Stomach (tissue), 4 donors: ENCODE data around the gene SIK3.

Experiments used
- EP300 ChIP-seq: sonication (generic); formaldehyde crosslinking; IDR thresholded peaks from one replicate; pipeline ENCODE4 v1.6.1; 2017; ENCODE audit warnings: antibody characterized with exemption
- POLR2A ChIP-seq, 4 donors: fragments of 450-650 bp; IDR thresholded peaks; one replicate each; pipeline ENCODE4 v1.6.1; 2016; ENCODE audit warnings: antibody characterized with exemption in 4 of 4, control low read depth in 2 of 4, mild to moderate bottlenecking in 1 of 4, moderate library complexity in 1 of 4
- POLR2AphosphoS5 ChIP-seq, 3 donors: sonication (generic); formaldehyde crosslinking; IDR thresholded peaks; one replicate each; pipeline ENCODE4 v1.6.1; 2016; ENCODE audit warnings: antibody characterized with exemption in 3 of 3
- TF ChIP-seq, protein P1 (sequence below), 7 experiments: fragments of 450-650 bp in 4 of 7; fragments of 200-600 bp in 3 of 7; sonication (generic) in 3 of 7; IDR thresholded peaks; one replicate each; pipeline ENCODE4 v1.5.1; 2016 to 2019; ENCODE audit warnings: antibody characterized with exemption in 7 of 7, control low read depth in 2 of 7, mild to moderate bottlenecking in 1 of 7

GRCh38 chr11:116879800-116880625 lies 218.2 kb downstream of the SIK3 start:
- TF ChIP-seq, protein P1, sequence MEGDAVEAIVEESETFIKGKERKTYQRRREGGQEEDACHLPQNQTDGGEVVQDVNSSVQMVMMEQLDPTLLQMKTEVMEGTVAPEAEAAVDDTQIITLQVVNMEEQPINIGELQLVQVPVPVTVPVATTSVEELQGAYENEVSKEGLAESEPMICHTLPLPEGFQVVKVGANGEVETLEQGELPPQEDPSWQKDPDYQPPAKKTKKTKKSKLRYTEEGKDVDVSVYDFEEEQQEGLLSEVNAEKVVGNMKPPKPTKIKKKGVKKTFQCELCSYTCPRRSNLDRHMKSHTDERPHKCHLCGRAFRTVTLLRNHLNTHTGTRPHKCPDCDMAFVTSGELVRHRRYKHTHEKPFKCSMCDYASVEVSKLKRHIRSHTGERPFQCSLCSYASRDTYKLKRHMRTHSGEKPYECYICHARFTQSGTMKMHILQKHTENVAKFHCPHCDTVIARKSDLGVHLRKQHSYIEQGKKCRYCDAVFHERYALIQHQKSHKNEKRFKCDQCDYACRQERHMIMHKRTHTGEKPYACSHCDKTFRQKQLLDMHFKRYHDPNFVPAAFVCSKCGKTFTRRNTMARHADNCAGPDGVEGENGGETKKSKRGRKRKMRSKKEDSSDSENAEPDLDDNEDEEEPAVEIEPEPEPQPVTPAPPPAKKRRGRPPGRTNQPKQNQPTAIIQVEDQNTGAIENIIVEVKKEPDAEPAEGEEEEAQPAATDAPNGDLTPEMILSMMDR (IDR thresholded peaks at IDR 0.05), result peak in 5 of 7 experiments; percentile 33 to 74 (median 58)
- TF ChIP-seq POLR2AphosphoS5 (IDR thresholded peaks at IDR 0.05), result peak in 1 of 3 donors; percentile 39
- no peak for TF ChIP-seq POLR2A (IDR thresholded peaks at IDR 0.05)
- TF ChIP-seq EP300, result no peak
